Stimulated activated CD4-positive, alpha-beta T cell treated with anti-CD3 and anti-CD28 coated beads, Interleukin-1b, Interleukin-23, amount 100 ng/mL, for 24 hours (primary cell): ENCODE data around the gene TTLL6.

ENCODE experiments used
- DNase-seq, 4 experiments: peaks; one replicate each; pipeline ENCODE4 v3.0.0-alpha.2; 2020; ENCODE audit warnings: low read depth in 4 of 4, low spot score in 1 of 4

TTLL6 gene

GRCh38 chr17:48738803-48739526 is 78.1 kb downstream of the TTLL6 start:
- no peak for DNase-seq

- DNase-seq, result no peak
Observed at GRCh38 chr17:48738424-48738802, 78.6 kb downstream of the TTLL6 start.

GRCh38 chr17:48737330-48738043 is 79.5 kb downstream of the TTLL6 start:
- DNase-seq, result no peak

GRCh38 chr17:48735062-48735351 is 82.0 kb downstream of the TTLL6 start:
- no peak for DNase-seq

GRCh38 chr17:48734333-48735061 is 82.5 kb downstream of the TTLL6 start:
- DNase-seq, result no peak

- DNase-seq, result no peak
Observed at GRCh38 chr17:48733632-48734328, 83.2 kb downstream of the TTLL6 start.

GRCh38 chr17:48732688-48733629 is 84.1 kb downstream of the TTLL6 start:
- no peak for DNase-seq

- no peak for DNase-seq
Observed at GRCh38 chr17:48731355-48731754, 85.7 kb downstream of the TTLL6 start.

GRCh38 chr17:48730240-48730550 is 86.8 kb downstream of the TTLL6 start:
- DNase-seq, result no peak

GRCh38 chr17:48729335-48730239 is 87.4 kb downstream of the TTLL6 start:
- no peak for DNase-seq

GRCh38 chr17:48728232-48729231 is 88.5 kb downstream of the TTLL6 start, which contains the start of gene HOXB13:
TSS of gene HOXB13 (minus strand) at chr17:48728750. CDS start at chr17:48728593, 157 bp downstream.
- peak in 2 of 4 experiments; percentile 37 for DNase-seq

- no peak for DNase-seq
Observed at GRCh38 chr17:48727415-48728175, 89.4 kb downstream of the TTLL6 start.

GRCh38 chr17:48726916-48727286 is 90.1 kb downstream of the TTLL6 start:
- DNase-seq, result no peak

- no peak for DNase-seq
Observed at GRCh38 chr17:48726114-48726915, 90.7 kb downstream of the TTLL6 start.

GRCh38 chr17:48725288-48726064 is 91.6 kb downstream of the TTLL6 start:
- DNase-seq, result no peak

GRCh38 chr17:48725004-48725287 is 92.1 kb downstream of the TTLL6 start:
- DNase-seq, result no peak
